ENCODE results near the gene VPS16.

The VPS16 gene

GRCh38 chr20:2834401-2835110 is 6.0 kb upstream of the VPS16 start:
- no peak for DNase-seq (ENCODE audit: low read depth in 2 of 3, low spot score in 2 of 3)

- no peak for DNase-seq (ENCODE audit: low read depth in 2 of 3, low spot score in 2 of 3)
Observed at GRCh38 chr20:2835331-2835796, 5.2 kb upstream of the VPS16 start.

GRCh38 chr20:2836035-2836434 is 4.5 kb upstream of the VPS16 start:
- DNase-seq (ENCODE audit: low read depth in 2 of 3, low spot score in 2 of 3): no peak

GRCh38 chr20:2837221-2837960 is 3.2 kb upstream of the VPS16 start:
- no peak for DNase-seq (ENCODE audit: low read depth in 2 of 3, low spot score in 2 of 3)

- no peak for DNase-seq (ENCODE audit: low read depth in 2 of 3, low spot score in 2 of 3)
Observed at GRCh38 chr20:2838170-2838797, 2.3 kb upstream of the VPS16 start.

GRCh38 chr20:2838847-2839671 is 1.5 kb upstream of the VPS16 start:
- no peak for DNase-seq (ENCODE audit: low read depth in 2 of 3, low spot score in 2 of 3)

GRCh38 chr20:2839732-2840137 is 810 bp upstream of the VPS16 start:
- DNase-seq (ENCODE audit: low read depth in 2 of 3, low spot score in 2 of 3): no peak

- peak in 1 of 3 experiments; percentile 26 for DNase-seq (ENCODE audit: low read depth in 2 of 3, low spot score in 2 of 3)
Observed at GRCh38 chr20:2840967-2841531, 504 bp downstream of the VPS16 start.

- DNase-seq (ENCODE audit: low read depth in 2 of 3, low spot score in 2 of 3): no peak
Observed at GRCh38 chr20:2845607-2846006, 5.1 kb downstream of the VPS16 start.

- no peak for DNase-seq (ENCODE audit: low read depth in 2 of 3, low spot score in 2 of 3)
Observed at GRCh38 chr20:2846698-2847097, 6.2 kb downstream of the VPS16 start.

GRCh38 chr20:2847802-2848201 is 7.3 kb downstream of the VPS16 start:
- no peak for DNase-seq (ENCODE audit: low read depth in 2 of 3, low spot score in 2 of 3)

GRCh38 chr20:2849529-2849928 is 9.0 kb downstream of the VPS16 start:
- DNase-seq (ENCODE audit: low read depth in 2 of 3, low spot score in 2 of 3): no peak

GRCh38 chr20:2851086-2851485 is 10.5 kb downstream of the VPS16 start:
- no peak for DNase-seq (ENCODE audit: low read depth in 2 of 3, low spot score in 2 of 3)

GRCh38 chr20:2858591-2858990 is 18.0 kb downstream of the VPS16 start:
- DNase-seq (ENCODE audit: low read depth in 2 of 3, low spot score in 2 of 3): no peak

- DNase-seq (ENCODE audit: low read depth in 2 of 3, low spot score in 2 of 3): no peak
Observed at GRCh38 chr20:2859330-2860121, 19.0 kb downstream of the VPS16 start.

GRCh38 chr20:2864626-2865025 is 24.1 kb downstream of the VPS16 start:
- no peak for DNase-seq (ENCODE audit: low read depth in 2 of 3, low spot score in 2 of 3)

GRCh38 chr20:2865101-2865500 is 24.6 kb downstream of the VPS16 start:
- no peak for DNase-seq (ENCODE audit: low read depth in 2 of 3, low spot score in 2 of 3)

- peak in 1 of 3 experiments; percentile 52 for DNase-seq (ENCODE audit: low read depth in 2 of 3, low spot score in 2 of 3)
Observed at GRCh38 chr20:2865630-2866029, 25.1 kb downstream of the VPS16 start.

- DNase-seq (ENCODE audit: low read depth in 2 of 3, low spot score in 2 of 3): no peak
Observed at GRCh38 chr20:2866236-2866635, 25.7 kb downstream of the VPS16 start.
